ENCODE results near the gene RALB.

- TF ChIP-seq POLR2A (IDR thresholded peaks at IDR 0.05; ENCODE audit: low read depth) (no peak), POLR2AphosphoS5 (IDR thresholded peaks at IDR 0.05) (no peak), CTCF (IDR thresholded peaks at IDR 0.05) (no peak)
Measured at GRCh38 chr2:120236316-120236715, 16.3 kb upstream of the RALB start.

Measured in esophagus muscularis mucosa (tissue), 3 donors.